Measurements from ENCODE around the gene TXNRD3. TPM values are rescaled to one million over a fixed set of nuclear protein-coding genes. Genes with fewer than 3 reads are reported as not detected.

TXNRD3 gene
- total and polyA plus RNA-seq, 2 of the 4 experiments (the other 2 are of a cell fraction), result 3.9 to 8.4 TPM

GRCh38 chr3:126672340-126672739 is 17.4 kb upstream of the TXNRD3 start:
- Histone ChIP-seq H3K9ac (ENCODE audit: low read depth, low read length) (no peak overlapping the region), H3K56ac (ENCODE audit: extremely low read depth, insufficient read depth, low read length) (no peak overlapping the region), H3K4me2 (ENCODE audit: low read depth, low read length) (no peak overlapping the region), H2BK5ac (ENCODE audit: low read depth, low read length, poor library complexity, severe bottlenecking) (no peak overlapping the region), H2AK5ac (ENCODE audit: low read depth, low read length) (no peak overlapping the region), H2BK120ac (ENCODE audit: low read depth, low read length) (no peak overlapping the region), H3K4me3 (ENCODE audit: insufficient read depth, low read depth, low read length) (no peak overlapping the region), H4K8ac (ENCODE audit: low read depth in 2 of 2, low read length in 2 of 2) (no peak overlapping the region), H4K91ac (ENCODE audit: insufficient read depth, low read depth, low read length) (no peak overlapping the region), H4K5ac (ENCODE audit: low read depth, low read length) (no peak overlapping the region), H3K23ac (ENCODE audit: low read depth, low read length) (no peak overlapping the region), H3K36me3 (ENCODE audit: control insufficient read depth, insufficient read depth, low read length) (no peaks in the 10 kb centered on the region), H3K4me1 (ENCODE audit: control insufficient read depth, insufficient read depth, low read length) (no peaks in the 10 kb centered on the region), H3K14ac (replicated peaks; ENCODE audit: low read depth, low read length) (no peak overlapping the region), H2AK9ac (replicated peaks; ENCODE audit: low read depth, low read length, poor library complexity) (no peak overlapping the region), H2AFZ (replicated peaks; ENCODE audit: low read length, poor library complexity) (no peak overlapping the region), H3K9me1 (ENCODE audit: insufficient read depth, low read length) (no peaks in the 10 kb centered on the region), H3K27ac (ENCODE audit: insufficient read depth, low read length) (no peak overlapping the region), H3K79me1 (ENCODE audit: low read depth in 1 of 2, low read length in 2 of 2) (no peaks in the 10 kb centered on the region), H2BK15ac (ENCODE audit: low read depth, low read length) (no peak overlapping the region), H3K27me3 (ENCODE audit: control insufficient read depth, insufficient read depth, low read length) (peaks cover 21% of the 10 kb centered on the region), H4K20me1 (ENCODE audit: insufficient read depth, low read length) (no peaks in the 10 kb centered on the region), H2BK20ac (ENCODE audit: low read depth, low read length) (no peak overlapping the region), H3K9me3 (ENCODE audit: control insufficient read depth, insufficient read depth, low read length) (peaks cover 7% of the 10 kb centered on the region), H3K4ac (ENCODE audit: low read depth, low read length) (no peak overlapping the region), H3K18ac (ENCODE audit: low read depth, low read length) (no peak overlapping the region)
- DNase-seq (no peak), ATAC-seq (ENCODE audit: low read depth) (no peak)
- dilution Hi-C loops (cut with HindIII; ENCODE audit: low sequenced_read_pairs, unreplicated experiment) (no loop called here), intact Hi-C loops (cut with micrococcal nuclease) (no loop called here), in situ Hi-C loops (cut with MboI; ENCODE audit: low sequenced_read_pairs) (loop anchor here (10.0 kb wide), 1 partner anchor 872 kb away; no protein-coding TSS in a partner anchor)
- POLR2A ChIA-PET (ENCODE audit: unreplicated experiment), result no interaction called here
- WGBS, 2 experiments (ENCODE audit: extremely low coverage in 2 of 2, insufficient read length in 1 of 2), result 81% methylated on average over 4 of the region's 7 CpGs; no CpG with 5 or more reads in 1 of the 2 experiments
- BruUV-seq (replicated peaks), result no TSS peak
- CTCF ChIA-PET, result no interaction called here
- no peak for TF ChIP-seq RCOR1 (IDR thresholded peaks at IDR 0.05; ENCODE audit: insufficient replicate concordance, low read length)
- no peak for TF ChIP-seq USF2 (IDR thresholded peaks at IDR 0.05; ENCODE audit: low read depth, low read length)
- TF ChIP-seq RFX5 (IDR thresholded peaks at IDR 0.05; ENCODE audit: low read depth, low read length), result no peak
- no peak for TF ChIP-seq CHD1 (IDR thresholded peaks at IDR 0.05; ENCODE audit: low read depth, low read length)
- no peak for TF ChIP-seq ELK1 (IDR thresholded peaks at IDR 0.05; ENCODE audit: borderline replicate concordance, low read depth, low read length)
- TF ChIP-seq, protein P1, sequence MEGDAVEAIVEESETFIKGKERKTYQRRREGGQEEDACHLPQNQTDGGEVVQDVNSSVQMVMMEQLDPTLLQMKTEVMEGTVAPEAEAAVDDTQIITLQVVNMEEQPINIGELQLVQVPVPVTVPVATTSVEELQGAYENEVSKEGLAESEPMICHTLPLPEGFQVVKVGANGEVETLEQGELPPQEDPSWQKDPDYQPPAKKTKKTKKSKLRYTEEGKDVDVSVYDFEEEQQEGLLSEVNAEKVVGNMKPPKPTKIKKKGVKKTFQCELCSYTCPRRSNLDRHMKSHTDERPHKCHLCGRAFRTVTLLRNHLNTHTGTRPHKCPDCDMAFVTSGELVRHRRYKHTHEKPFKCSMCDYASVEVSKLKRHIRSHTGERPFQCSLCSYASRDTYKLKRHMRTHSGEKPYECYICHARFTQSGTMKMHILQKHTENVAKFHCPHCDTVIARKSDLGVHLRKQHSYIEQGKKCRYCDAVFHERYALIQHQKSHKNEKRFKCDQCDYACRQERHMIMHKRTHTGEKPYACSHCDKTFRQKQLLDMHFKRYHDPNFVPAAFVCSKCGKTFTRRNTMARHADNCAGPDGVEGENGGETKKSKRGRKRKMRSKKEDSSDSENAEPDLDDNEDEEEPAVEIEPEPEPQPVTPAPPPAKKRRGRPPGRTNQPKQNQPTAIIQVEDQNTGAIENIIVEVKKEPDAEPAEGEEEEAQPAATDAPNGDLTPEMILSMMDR (conservative IDR thresholded peaks at IDR 0.05; ENCODE audit: low read depth, low read length), result no peak
- no peak for TF ChIP-seq NFE2L2 (IDR thresholded peaks at IDR 0.05; ENCODE audit: low read depth, low read length)
